ENCODE measurements around the gene PPP1R16B.

DNA sequence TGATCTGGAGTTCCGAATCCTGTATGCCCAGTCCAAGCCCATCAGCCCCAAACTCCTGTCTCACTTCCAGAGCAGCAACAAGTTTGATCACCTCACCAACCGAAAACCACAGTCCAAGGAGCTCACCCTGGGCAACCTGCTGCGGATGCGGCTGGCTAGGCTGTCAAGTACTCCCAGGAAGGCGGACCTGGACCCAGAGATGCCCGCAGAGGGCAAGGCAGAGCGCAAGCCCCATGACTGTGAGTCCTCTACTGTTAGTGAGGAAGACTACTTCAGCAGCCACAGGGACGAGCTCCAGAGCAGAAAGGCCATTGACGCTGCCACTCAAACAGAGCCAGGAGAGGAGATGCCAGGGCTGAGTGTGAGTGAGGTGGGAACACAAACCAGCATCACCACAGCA is 146.1 kb downstream of the PPP1R16B start:
- TF ChIP-seq, protein P1, sequence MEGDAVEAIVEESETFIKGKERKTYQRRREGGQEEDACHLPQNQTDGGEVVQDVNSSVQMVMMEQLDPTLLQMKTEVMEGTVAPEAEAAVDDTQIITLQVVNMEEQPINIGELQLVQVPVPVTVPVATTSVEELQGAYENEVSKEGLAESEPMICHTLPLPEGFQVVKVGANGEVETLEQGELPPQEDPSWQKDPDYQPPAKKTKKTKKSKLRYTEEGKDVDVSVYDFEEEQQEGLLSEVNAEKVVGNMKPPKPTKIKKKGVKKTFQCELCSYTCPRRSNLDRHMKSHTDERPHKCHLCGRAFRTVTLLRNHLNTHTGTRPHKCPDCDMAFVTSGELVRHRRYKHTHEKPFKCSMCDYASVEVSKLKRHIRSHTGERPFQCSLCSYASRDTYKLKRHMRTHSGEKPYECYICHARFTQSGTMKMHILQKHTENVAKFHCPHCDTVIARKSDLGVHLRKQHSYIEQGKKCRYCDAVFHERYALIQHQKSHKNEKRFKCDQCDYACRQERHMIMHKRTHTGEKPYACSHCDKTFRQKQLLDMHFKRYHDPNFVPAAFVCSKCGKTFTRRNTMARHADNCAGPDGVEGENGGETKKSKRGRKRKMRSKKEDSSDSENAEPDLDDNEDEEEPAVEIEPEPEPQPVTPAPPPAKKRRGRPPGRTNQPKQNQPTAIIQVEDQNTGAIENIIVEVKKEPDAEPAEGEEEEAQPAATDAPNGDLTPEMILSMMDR (IDR thresholded peaks at IDR 0.05; ENCODE audit: low read length): no peak
- no peak for TF ChIP-seq EZH2 (IDR thresholded peaks at IDR 0.05; ENCODE audit: borderline replicate concordance, low read length)

Measured in OCI-LY1 (cell line).